HG02763 (cell line): ENCODE data around the gene VPS13D.

Experiments used
- ATAC-seq: cut with Tn5 transposase; IDR thresholded peaks from one replicate; pipeline ENCODE4 v1.9.1; 2021; ENCODE audit warnings: mild to moderate bottlenecking, moderate library complexity; ENCODE audit not compliant: unreplicated experiment

VPS13D gene

DNA sequence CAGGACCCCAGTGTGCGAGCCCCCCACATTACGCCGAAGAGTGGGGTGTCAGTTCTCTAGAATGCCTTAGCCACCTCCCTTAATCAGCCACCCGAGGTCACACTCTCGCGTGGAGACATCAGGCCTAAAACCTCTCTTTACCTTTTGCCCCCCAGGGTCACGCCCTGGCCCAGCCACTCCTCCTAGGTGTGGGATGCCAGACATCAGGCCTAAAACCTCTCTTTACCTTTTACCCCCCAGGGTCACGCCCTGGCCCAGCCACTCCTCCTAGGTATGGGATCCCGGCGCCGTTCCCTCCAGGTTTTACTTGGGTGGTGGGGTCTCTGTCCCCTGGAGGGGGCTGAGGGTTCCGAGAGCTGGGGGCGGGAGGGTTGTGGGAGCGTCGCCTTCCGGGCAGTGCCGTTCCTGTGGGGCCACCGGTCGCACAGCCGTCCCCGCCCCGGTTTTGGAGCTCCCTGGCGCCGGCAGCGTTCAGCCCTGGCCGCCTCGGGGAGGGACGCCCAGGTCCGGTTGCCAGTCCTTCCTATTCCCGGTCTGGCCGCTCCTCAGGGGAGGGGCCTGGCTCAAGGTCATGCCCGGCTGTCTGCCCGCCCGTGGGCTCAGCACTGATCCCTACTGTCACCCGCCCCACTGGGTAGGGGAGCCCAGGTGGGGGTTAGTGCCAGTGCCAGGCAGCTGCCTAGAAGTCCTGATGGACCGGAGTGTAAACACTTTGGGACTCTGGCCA lies 882 bp downstream of the VPS13D start:
- ATAC-seq = peak; percentile 4

DNA sequence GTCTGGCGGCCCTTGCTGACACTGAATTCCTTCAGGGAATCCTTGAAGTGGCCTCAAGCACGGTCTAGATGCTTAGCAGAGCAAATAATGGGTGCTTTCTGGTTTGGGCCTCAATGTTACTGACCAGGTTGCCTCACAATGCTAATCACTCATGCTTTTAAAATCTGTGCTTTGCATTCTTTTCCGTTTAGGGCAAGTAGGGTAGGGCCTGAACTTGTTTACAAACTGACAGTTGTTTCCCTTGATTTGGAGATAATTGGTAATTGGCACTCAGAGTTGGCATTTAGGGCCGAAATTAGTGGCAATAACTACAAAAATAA lies 1.4 kb downstream of the VPS13D start:
- no peak for ATAC-seq

- no peak for ATAC-seq
Measured at GRCh38 chr1:12232221-12232620, 2.4 kb downstream of the VPS13D start.

DNA sequence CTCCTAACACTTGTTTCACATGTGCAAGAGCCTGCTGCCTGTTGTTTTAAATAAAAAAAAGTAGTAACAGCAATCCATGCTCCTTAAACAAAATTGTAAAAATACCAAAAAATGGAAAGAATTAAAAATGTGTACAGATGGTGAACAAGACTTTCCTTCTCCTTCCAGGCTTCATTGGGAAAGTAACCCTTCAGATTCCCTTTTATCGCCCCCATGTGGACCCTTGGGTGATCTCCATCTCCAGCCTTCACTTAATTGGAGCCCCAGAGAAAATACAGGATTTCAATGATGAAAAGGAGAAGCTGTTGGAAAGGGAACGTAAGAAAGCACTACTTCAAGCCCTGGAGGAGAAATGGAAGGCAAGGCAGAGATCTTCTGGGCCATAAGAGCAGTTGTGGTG lies 14.2 kb downstream of the VPS13D start:
- ATAC-seq = no peak

DNA sequence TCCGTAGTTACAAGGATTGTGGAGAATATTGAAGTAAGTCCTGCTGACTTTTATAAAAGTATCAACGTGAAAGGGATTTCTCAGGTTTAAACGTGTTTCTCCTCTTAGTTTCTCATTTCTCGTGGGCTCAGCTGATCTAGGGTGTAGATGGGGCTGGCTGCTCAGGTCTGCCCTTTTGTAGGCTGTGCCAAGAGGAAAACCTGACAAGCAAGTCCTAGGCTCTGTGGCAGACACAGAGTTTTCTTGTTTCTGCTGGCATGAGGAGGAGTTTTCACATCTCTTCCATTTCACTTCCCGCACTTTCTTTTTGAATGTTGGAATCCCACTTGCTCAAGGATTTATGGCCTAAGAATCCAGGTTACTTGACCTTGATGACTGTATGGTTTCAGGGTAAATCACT lies 14.8 kb downstream of the VPS13D start:
- no peak for ATAC-seq

- ATAC-seq = no peak
Measured at GRCh38 chr1:12245116-12245515, 15.3 kb downstream of the VPS13D start.

GRCh38 chr1:12245733-12246132 lies 15.9 kb downstream of the VPS13D start:
- no peak for ATAC-seq

- no peak for ATAC-seq
Measured at GRCh38 chr1:12246584-12246983, 16.8 kb downstream of the VPS13D start.

- no peak for ATAC-seq
Measured at GRCh38 chr1:12249181-12249580, 19.4 kb downstream of the VPS13D start.

DNA sequence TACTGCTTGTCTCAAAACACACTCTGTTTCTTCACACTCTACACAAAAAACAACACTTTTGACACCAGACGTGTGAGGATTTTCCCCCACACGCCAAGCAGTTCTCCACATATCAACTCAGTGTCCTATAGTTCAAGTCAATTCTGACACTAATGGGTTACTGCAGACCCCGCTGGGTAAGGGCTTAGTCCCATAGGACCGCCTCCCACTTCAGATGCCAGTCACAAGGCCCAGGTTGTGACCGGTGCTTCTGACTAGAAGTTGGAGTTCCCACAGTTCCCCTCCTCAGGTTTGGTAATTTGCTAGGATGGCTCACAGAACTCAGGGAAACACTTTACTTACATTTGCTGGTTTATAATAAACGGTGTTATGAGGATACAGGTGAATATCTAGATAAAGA lies 19.9 kb downstream of the VPS13D start:
- no peak for ATAC-seq

DNA sequence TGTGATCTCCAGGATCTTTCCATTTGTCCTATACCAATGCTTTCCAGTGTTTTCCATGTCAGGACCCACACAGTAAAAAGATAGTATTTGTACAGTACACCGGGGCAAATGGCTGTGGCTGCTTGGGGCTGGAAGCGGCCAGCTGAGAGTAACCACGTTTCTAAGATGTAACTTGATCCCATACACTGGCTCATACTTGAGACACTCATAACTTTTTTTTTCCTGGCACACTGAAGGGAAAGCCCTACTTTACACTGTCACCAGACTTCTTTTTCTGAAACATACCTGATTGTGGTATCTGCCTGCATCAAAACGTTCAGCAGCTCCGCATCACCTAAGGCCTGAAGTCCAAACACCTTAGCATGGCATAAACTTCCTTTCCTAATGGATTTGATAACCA lies 21.6 kb downstream of the VPS13D start:
- no peak for ATAC-seq

GRCh38 chr1:12255913-12256312 lies 26.1 kb downstream of the VPS13D start:
- ATAC-seq = no peak

DNA sequence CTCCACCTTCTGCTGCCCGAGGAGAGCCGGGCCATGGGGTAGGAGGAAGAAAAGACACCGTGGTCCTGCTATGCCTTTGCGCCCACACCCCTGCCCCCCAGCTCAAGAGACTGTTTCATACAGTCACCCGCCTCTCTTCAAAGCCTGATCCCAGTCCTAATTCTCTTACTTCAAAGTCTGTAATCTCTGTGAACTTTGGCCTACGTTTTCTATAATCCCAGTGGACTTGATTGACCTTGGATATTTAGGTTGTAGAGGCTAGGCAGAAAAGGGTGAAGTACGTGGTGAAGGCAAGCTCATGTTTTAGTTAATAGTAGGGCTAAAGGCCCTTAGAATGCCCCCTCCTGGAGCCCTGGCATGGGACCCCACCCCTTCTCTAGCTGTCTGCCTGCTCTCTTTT lies 28.4 kb downstream of the VPS13D start:
- ATAC-seq = no peak

DNA sequence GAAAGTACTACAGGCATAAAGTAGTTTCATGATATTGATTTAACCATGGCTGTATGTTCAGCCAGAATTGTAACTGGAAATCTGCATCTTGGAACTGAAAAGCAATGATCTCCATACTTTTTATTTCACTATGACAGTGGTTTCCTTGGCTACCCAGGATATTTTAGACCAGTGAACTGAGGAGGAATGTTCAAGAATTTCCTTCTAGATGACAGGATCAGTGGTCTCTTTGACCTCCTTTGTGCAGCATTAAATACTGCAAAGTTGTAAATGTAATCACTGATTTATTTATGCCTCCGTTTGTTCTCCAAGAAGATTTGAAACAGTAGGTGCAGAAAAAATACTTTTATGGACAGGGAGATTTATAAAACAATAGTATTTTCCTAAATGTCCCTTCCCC lies 39.5 kb downstream of the VPS13D start:
- ATAC-seq = no peak

- no peak for ATAC-seq
Measured at GRCh38 chr1:12271033-12271432, 41.2 kb downstream of the VPS13D start.

- ATAC-seq = no peak
Measured at GRCh38 chr1:12272770-12273169, 42.9 kb downstream of the VPS13D start.

- no peak for ATAC-seq
Measured at GRCh38 chr1:12275370-12275769, 45.5 kb downstream of the VPS13D start.

- no peak for ATAC-seq
Measured at GRCh38 chr1:12276225-12276624, 46.4 kb downstream of the VPS13D start.

GRCh38 chr1:12279003-12279402 lies 49.2 kb downstream of the VPS13D start:
- ATAC-seq = no peak

GRCh38 chr1:12279728-12280464 lies 50.1 kb downstream of the VPS13D start:
- ATAC-seq = no peak

- ATAC-seq = no peak
Measured at GRCh38 chr1:12282142-12282541, 52.3 kb downstream of the VPS13D start.

GRCh38 chr1:12284486-12284885 lies 54.7 kb downstream of the VPS13D start:
- no peak for ATAC-seq
